AG04450 (cell line): ENCODE measurements around the gene TTC16. TPM values are rescaled to one million over a fixed set of nuclear protein-coding genes. Genes with fewer than 3 reads are reported as not detected.

Source experiments
- CTCF ChIA-PET: fragments of 300-600, 350-600 bp; formaldehyde crosslinking; extraction: SDS; loops from one replicate; lab custom pipeline; 2022; ENCODE audit warnings: antibody characterized with exemption, inconsistent platforms; lab: Charles Lee
- POLR2A ChIA-PET: fragments of 350-600 bp; formaldehyde crosslinking; extraction: SDS; loops from one replicate; lab custom pipeline; 2021; ENCODE audit warnings: antibody characterized with exemption, inconsistent platforms; lab: Yijun Ruan, JAX
- DNase-seq: peaks from one replicate; pipeline ENCODE4 v3.0.0-alpha.2; 2011; ENCODE audit warnings: low read depth, low spot score
- H3K27ac ChIP-seq: one replicate; pipeline ENCODE4 v1.5.1; 2012; ENCODE audit warnings: low read depth, low read length, control low read depth
- H3K27me3 ChIP-seq: one replicate; pipeline ENCODE4 v1.6.0; 2012; ENCODE audit warnings: low read length; ENCODE audit not compliant: control insufficient read depth, insufficient read depth
- H3K4me3 ChIP-seq: 2 replicates; pipeline ENCODE4 v1.5.1; 2011; ENCODE audit warnings: mild to moderate bottlenecking, low read depth, low read length, control low read depth
- H3K9me3 ChIP-seq: 2 replicates; pipeline ENCODE4 v1.5.1; 2012; ENCODE audit warnings: low read length; ENCODE audit not compliant: control insufficient read depth, insufficient read depth
- polyA plus RNA-seq: library from polyadenylated mRNA; depleted of rRNA; stranded (reverse); fragments of >200 nt; gene quantifications from 2 replicates; pipeline ENCODE4 v1.2.3, GENCODE V29; 2011
- TF ChIP-seq, protein P1 (sequence below): IDR thresholded peaks from 2 replicates; pipeline ENCODE4 v1.5.1; 2011; ENCODE audit warnings: low read depth, low read length, control low read depth, inconsistent platforms

TTC16 gene
- polyA plus RNA-seq, 1 experiment: not detected

DNA sequence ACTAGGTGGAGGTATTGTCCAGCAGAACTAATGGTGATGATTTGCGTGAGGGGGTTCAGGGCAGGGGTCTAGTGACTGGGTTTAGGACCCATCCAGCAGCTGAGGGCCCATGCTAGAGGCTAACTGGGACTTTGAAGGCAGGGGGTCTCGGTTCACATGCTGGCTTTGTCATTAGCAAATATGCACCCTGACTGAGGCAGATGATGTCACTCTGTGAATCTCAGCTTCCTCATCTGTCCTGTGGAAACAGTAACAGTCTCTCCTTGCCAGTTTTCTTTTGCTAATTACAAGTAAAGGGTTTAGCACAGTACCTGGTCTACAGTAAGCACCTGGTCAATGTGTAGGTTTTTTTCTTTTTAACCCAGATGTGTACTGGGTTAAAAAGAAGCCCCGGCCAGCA lies 57.4 kb downstream of the TTC16 start:
- ChIA-PET CTCF (interaction anchor here (1.4 to 3.3 kb wide), 2 partner anchors 11 to 39 kb away, joined by 5 to 13 read pairs; partner anchors contain the start of gene TOR2A), POLR2A (no interaction called here)
- TF ChIP-seq, protein P1, sequence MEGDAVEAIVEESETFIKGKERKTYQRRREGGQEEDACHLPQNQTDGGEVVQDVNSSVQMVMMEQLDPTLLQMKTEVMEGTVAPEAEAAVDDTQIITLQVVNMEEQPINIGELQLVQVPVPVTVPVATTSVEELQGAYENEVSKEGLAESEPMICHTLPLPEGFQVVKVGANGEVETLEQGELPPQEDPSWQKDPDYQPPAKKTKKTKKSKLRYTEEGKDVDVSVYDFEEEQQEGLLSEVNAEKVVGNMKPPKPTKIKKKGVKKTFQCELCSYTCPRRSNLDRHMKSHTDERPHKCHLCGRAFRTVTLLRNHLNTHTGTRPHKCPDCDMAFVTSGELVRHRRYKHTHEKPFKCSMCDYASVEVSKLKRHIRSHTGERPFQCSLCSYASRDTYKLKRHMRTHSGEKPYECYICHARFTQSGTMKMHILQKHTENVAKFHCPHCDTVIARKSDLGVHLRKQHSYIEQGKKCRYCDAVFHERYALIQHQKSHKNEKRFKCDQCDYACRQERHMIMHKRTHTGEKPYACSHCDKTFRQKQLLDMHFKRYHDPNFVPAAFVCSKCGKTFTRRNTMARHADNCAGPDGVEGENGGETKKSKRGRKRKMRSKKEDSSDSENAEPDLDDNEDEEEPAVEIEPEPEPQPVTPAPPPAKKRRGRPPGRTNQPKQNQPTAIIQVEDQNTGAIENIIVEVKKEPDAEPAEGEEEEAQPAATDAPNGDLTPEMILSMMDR: no peak
- DNase-seq: no peak
- Histone ChIP-seq H3K4me3 (no peak overlapping the region), H3K27ac (no peak overlapping the region), H3K27me3 (no peaks in the 10 kb centered on the region), H3K9me3 (no peaks in the 10 kb centered on the region)

GRCh38 chr9:127773981-127774380 lies 58.1 kb downstream of the TTC16 start:
- CTCF ChIA-PET: no interaction called here
- Histone ChIP-seq H3K27me3 (no peaks in the 10 kb centered on the region), H3K9me3 (no peaks in the 10 kb centered on the region), H3K4me3 (no peak overlapping the region), H3K27ac (no peak overlapping the region)
- POLR2A ChIA-PET: no interaction called here
- TF ChIP-seq, protein P1: no peak
- no peak for DNase-seq

GRCh38 chr9:127776195-127776923 lies 60.5 kb downstream of the TTC16 start:
- ChIA-PET POLR2A (no interaction called here), CTCF (no interaction called here)
- H3K27me3 ChIP-seq: peaks cover 4% of the 10 kb centered on the region
- no peaks in the 10 kb centered on the region for H3K9me3 ChIP-seq
- no peak overlapping the region for H3K4me3 ChIP-seq
- DNase-seq: no peak
- no peak overlapping the region for H3K27ac ChIP-seq
- TF ChIP-seq, protein P1: no peak

GRCh38 chr9:127776924-127777289 lies 61.0 kb downstream of the TTC16 start:
- TF ChIP-seq, protein P1: no peak
- H3K9me3 ChIP-seq: no peaks in the 10 kb centered on the region
- CTCF ChIA-PET: no interaction called here
- no peak overlapping the region for H3K4me3 ChIP-seq
- peaks cover 4% of the 10 kb centered on the region for H3K27me3 ChIP-seq
- POLR2A ChIA-PET: no interaction called here
- no peak overlapping the region for H3K27ac ChIP-seq
- DNase-seq: no peak

- Histone ChIP-seq H3K27me3 (peaks cover 4% of the 10 kb centered on the region), H3K9me3 (no peaks in the 10 kb centered on the region), H3K4me3 (no peak overlapping the region), H3K27ac (no peak overlapping the region)
- POLR2A ChIA-PET: no interaction called here
- DNase-seq: no peak
- CTCF ChIA-PET: interaction anchor here (1.7 kb wide), 1 partner anchor 43 kb away, joined by 9 read pairs; the partner anchor contains the start of gene TOR2A
- TF ChIP-seq, protein P1: no peak
These were observed 61.6 kb downstream of the TTC16 start for GRCh38 chr9:127777368-127777980.
